HG03095 (cell line): Measurements from ENCODE around the gene JMJD8.

ENCODE experiments used
- ATAC-seq: cut with Tn5 transposase; IDR thresholded peaks from one replicate; pipeline ENCODE4 v1.9.1; 2021; ENCODE audit warnings: moderate library complexity; ENCODE audit not compliant: unreplicated experiment

The JMJD8 gene

GRCh38 chr16:677316-678190 is 6.6 kb downstream of the JMJD8 start:
- ATAC-seq = no peak

- no peak for ATAC-seq
These were observed 7.2 kb downstream of the JMJD8 start for GRCh38 chr16:676913-677312.

- no peak for ATAC-seq
These were observed 7.6 kb downstream of the JMJD8 start for GRCh38 chr16:676565-676902.

GRCh38 chr16:675884-676564 is 8.1 kb downstream of the JMJD8 start:
- no peak for ATAC-seq

GRCh38 chr16:674968-675883 is 8.9 kb downstream of the JMJD8 start, which contains the start of gene RHBDL1:
Gene RHBDL1, plus strand, starts transcription at chr16:675671. Its CDS starts 120 bp downstream, at chr16:675791.
- ATAC-seq = no peak

- ATAC-seq = no peak
These were observed 9.8 kb downstream of the JMJD8 start for GRCh38 chr16:674214-674881.

GRCh38 chr16:673399-673991 is 10.6 kb downstream of the JMJD8 start:
- no peak for ATAC-seq

- no peak for ATAC-seq
These were observed 11.3 kb downstream of the JMJD8 start for GRCh38 chr16:672851-673250.

GRCh38 chr16:672371-672770 is 11.8 kb downstream of the JMJD8 start:
- no peak for ATAC-seq

- no peak for ATAC-seq
These were observed 12.6 kb downstream of the JMJD8 start for GRCh38 chr16:671353-672131.

GRCh38 chr16:670485-671352 is 13.4 kb downstream of the JMJD8 start:
- no peak for ATAC-seq

GRCh38 chr16:669666-670065 is 14.5 kb downstream of the JMJD8 start:
- no peak for ATAC-seq

- ATAC-seq = no peak
These were observed 15.5 kb downstream of the JMJD8 start for GRCh38 chr16:668519-669171.

GRCh38 chr16:667780-668518 is 16.2 kb downstream of the JMJD8 start, which contains the start of gene RHOT2:
Gene RHOT2, plus strand, starts transcription at chr16:668132. Its CDS starts 68 bp downstream, at chr16:668200.
- peak; percentile 59 for ATAC-seq

- ATAC-seq = no peak
These were observed 16.9 kb downstream of the JMJD8 start for GRCh38 chr16:667113-667779.

- ATAC-seq = no peak
These were observed 17.6 kb downstream of the JMJD8 start for GRCh38 chr16:666572-666971.

- no peak for ATAC-seq
These were observed 21.5 kb downstream of the JMJD8 start for GRCh38 chr16:662597-662996.
